Stimulated activated naive CD8-positive, alpha-beta T cell treated with anti-CD3 and anti-CD28 coated beads, Interleukin-15, Interleukin-2, amounts not matched to agents 100 U/mL and 50 U/mL, for 24 hours (primary cell): ENCODE data around the gene EIF2AK3.
"Not testable (repeated sequence)": the region's sequence is repeated elsewhere in the genome, so short reads cannot be mapped to it uniquely, and the experiment has no call there.

Experiments used
- ATAC-seq: fragments of 150-1000 bp; cut with Tn5 transposase; one replicate; pipeline ENCODE4 v1.10.0; 2021
- DNase-seq: peaks from one replicate; pipeline ENCODE4 v3.0.0; 2021

EIF2AK3 gene

GRCh38 chr2:88596141-88596830 is 31.0 kb downstream of the EIF2AK3 start:
- ATAC-seq (no peak), DNase-seq (no peak)

- no peak for DNase-seq
- no peak for ATAC-seq
These were observed 35.6 kb downstream of the EIF2AK3 start for GRCh38 chr2:88591698-88592097.

GRCh38 chr2:88590998-88591613 is 36.2 kb downstream of the EIF2AK3 start:
- DNase-seq (peak; percentile 44), ATAC-seq (peak; percentile 73)

- ATAC-seq (no peak), DNase-seq (no peak)
These were observed 41.3 kb downstream of the EIF2AK3 start for GRCh38 chr2:88585969-88586368.

- no peak for DNase-seq
- ATAC-seq = no peak
These were observed 45.2 kb downstream of the EIF2AK3 start for GRCh38 chr2:88582030-88582429.

GRCh38 chr2:88580088-88580487 is 47.2 kb downstream of the EIF2AK3 start:
- DNase-seq (no peak), ATAC-seq (no peak)

- no peak for ATAC-seq
- DNase-seq = no peak
These were observed 51.6 kb downstream of the EIF2AK3 start for GRCh38 chr2:88575630-88576029.

GRCh38 chr2:88575051-88575450 is 52.2 kb downstream of the EIF2AK3 start:
- no peak for ATAC-seq
- no peak for DNase-seq

GRCh38 chr2:88574445-88574844 is 52.8 kb downstream of the EIF2AK3 start:
- DNase-seq = no peak
- ATAC-seq = no peak

GRCh38 chr2:88568179-88568578 is 59.1 kb downstream of the EIF2AK3 start:
- ATAC-seq (no peak), DNase-seq (no peak)

- no peak for DNase-seq
- no peak for ATAC-seq
These were observed 62.9 kb downstream of the EIF2AK3 start for GRCh38 chr2:88564402-88564801.

- ATAC-seq (no peak), DNase-seq (no peak)
These were observed 64.1 kb downstream of the EIF2AK3 start for GRCh38 chr2:88563129-88563528.

- ATAC-seq (no peak), DNase-seq (no peak)
These were observed 65.4 kb downstream of the EIF2AK3 start for GRCh38 chr2:88561646-88562388.

GRCh38 chr2:88560619-88561307 is 66.5 kb downstream of the EIF2AK3 start:
- ATAC-seq = no peak

GRCh38 chr2:88557290-88557689 is 70.0 kb downstream of the EIF2AK3 start:
- no peak for ATAC-seq

More at GRCh38 chr2:88560619-88561307, 66.5 kb downstream of the EIF2AK3 start:
- DNase-seq = no peak

GRCh38 chr2:88556026-88556425 is 71.2 kb downstream of the EIF2AK3 start:
- DNase-seq (no peak), ATAC-seq (no peak)

More at GRCh38 chr2:88557290-88557689, 70.0 kb downstream of the EIF2AK3 start:
- no peak for DNase-seq

- DNase-seq (no peak), ATAC-seq (no peak)
These were observed 73.1 kb downstream of the EIF2AK3 start for GRCh38 chr2:88554189-88554588.

- DNase-seq = no peak
- ATAC-seq = no peak
These were observed 77.5 kb downstream of the EIF2AK3 start for GRCh38 chr2:88549616-88550292.

GRCh38 chr2:88546291-88546690 is 81.0 kb downstream of the EIF2AK3 start:
- not testable (repeated sequence) for ATAC-seq, DNase-seq

GRCh38 chr2:88545118-88545517 is 82.1 kb downstream of the EIF2AK3 start:
- DNase-seq (no peak), ATAC-seq (no peak)

- no peak for DNase-seq
- ATAC-seq = no peak
These were observed 83.7 kb downstream of the EIF2AK3 start for GRCh38 chr2:88543541-88544057.

GRCh38 chr2:88542668-88543067 is 84.6 kb downstream of the EIF2AK3 start:
- no peak for ATAC-seq
- no peak for DNase-seq
